Peyer's patch (tissue), 4 donors: ENCODE data around the gene MBTPS2.

Source experiments
- POLR2A ChIP-seq, 2 donors: fragments of 450-650 bp; IDR thresholded peaks; one replicate each; pipeline ENCODE4 v1.5.1; 2017; ENCODE audit warnings: antibody characterized with exemption in 2 of 2, mild to moderate bottlenecking in 2 of 2, moderate library complexity in 2 of 2
- TF ChIP-seq, protein P1 (sequence below), 6 experiments: fragments of 450-650 bp in 4 of 6; fragments of 200-600 bp in 2 of 6; sonication (generic) in 1 of 6; IDR thresholded peaks; one replicate each; pipeline ENCODE4 v1.5.1; 2017 to 2019; ENCODE audit warnings: antibody characterized with exemption in 6 of 6, mild to moderate bottlenecking in 3 of 6, moderate library complexity in 1 of 6

DNA sequence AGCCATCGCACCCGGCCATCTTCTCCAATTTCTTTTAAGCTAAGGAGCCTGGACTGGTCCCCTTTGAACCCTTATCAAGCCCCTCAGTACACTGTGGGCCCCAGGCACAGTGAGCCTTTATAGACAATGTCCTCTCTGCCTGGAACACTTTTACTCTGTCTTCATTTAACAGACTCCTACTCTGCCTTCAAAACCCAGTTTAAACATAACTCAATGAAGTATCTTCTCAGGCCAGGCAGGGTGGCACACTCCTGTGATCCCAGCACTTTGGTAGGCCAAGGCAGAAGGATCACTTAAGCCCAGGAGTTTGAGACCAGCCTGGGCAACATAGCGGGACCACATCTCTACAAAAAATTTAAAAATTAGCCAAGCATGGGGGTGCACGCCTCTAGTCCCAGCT lies 73.6 kb downstream of the MBTPS2 start:
- TF ChIP-seq, protein P1, sequence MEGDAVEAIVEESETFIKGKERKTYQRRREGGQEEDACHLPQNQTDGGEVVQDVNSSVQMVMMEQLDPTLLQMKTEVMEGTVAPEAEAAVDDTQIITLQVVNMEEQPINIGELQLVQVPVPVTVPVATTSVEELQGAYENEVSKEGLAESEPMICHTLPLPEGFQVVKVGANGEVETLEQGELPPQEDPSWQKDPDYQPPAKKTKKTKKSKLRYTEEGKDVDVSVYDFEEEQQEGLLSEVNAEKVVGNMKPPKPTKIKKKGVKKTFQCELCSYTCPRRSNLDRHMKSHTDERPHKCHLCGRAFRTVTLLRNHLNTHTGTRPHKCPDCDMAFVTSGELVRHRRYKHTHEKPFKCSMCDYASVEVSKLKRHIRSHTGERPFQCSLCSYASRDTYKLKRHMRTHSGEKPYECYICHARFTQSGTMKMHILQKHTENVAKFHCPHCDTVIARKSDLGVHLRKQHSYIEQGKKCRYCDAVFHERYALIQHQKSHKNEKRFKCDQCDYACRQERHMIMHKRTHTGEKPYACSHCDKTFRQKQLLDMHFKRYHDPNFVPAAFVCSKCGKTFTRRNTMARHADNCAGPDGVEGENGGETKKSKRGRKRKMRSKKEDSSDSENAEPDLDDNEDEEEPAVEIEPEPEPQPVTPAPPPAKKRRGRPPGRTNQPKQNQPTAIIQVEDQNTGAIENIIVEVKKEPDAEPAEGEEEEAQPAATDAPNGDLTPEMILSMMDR (IDR thresholded peaks at IDR 0.05) = no peak
- TF ChIP-seq POLR2A (IDR thresholded peaks at IDR 0.05) = no peak
